Activated effector memory CD4-positive, alpha-beta T cell treated with anti-CD3 and anti-CD28 coated beads, Interleukin-2, amount 50 U/mL, for 16 hours (primary cell): ENCODE results near the gene LRRTM2.
"Not testable (repeated sequence)": the region's sequence is repeated elsewhere in the genome, so short reads cannot be mapped to it uniquely, and the experiment has no call there.

Source experiments
- DNase-seq: peaks from one replicate; pipeline ENCODE4 v3.0.0-alpha.2; 2020

Gene LRRTM2

DNA sequence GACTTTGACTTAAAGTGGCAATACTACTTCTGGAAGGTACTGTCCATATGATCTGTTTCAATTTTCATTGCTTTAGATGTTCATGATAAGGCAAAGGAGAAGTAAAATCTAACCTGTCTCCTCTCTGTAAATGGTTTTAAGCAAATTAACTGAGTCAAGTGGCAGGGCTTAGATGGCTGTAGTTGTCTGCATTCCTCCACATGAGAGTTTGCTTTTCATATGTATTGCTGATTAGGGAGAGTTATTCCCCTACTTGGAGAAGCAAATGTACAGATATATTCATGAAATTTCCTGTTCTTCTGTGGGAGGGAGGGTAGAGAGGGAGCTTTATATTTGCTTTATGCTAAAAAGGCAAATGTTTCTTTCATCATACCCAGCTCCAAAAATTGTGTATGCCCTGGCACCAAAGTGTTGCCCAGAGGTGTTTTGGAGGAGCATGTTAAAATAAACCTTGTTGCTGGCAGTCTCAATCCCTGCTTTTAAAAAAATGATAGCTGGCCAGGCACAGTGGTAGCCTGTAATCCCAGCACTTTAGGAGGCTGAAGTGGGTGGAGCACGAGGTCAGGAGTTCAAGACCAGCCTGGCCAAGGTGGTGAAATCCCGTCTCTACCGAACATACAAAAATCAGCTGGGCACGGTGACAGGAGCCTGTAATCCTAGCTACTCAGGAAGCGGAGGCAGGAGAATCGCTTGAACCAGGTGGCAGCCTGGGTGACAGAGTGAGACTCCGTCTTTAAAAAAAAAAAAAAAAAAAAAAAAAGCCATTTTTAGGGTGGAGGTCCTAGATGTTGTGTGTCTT is 3.5 kb upstream of the LRRTM2 start:
- no peak for DNase-seq

DNA sequence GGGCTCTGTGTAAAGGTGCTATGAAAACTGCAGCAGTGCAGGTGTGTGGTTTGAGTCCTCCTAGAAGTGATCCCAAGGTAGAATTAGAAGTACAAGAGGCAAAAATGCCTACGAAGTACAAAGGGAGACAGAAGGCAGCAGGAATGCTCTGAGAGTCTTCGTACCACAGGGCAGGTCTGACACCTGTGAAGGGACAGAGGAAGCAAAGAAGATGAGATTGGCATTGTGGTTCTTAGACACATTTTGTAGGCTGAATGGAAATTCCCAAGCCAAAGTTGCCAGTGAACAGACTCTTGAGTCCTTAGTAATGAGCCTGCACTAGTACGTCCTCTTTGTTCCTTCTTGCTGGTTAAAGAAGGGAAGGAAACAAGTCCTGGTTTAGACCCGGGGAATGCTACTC is 1.7 kb upstream of the LRRTM2 start:
- no peak for DNase-seq

DNA sequence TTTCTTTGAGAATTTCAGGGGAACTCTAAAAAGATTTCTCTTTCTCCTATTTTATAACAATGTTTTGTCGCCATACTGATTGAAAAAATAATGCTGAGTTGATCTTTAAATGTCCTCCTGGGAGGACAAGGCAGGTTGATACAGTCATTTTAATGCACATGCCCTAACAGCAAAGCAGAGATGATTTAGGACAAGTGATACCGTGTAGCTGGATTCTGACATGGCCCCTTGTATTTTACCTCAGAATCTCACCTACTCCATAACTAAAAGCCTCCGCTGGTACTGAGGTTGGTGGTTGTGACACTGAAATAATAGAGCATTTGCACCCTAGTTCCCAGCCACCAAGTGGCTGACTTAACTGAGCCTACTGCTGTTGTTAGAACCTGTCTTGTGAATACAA is 811 bp upstream of the LRRTM2 start:
- DNase-seq: no peak

DNA sequence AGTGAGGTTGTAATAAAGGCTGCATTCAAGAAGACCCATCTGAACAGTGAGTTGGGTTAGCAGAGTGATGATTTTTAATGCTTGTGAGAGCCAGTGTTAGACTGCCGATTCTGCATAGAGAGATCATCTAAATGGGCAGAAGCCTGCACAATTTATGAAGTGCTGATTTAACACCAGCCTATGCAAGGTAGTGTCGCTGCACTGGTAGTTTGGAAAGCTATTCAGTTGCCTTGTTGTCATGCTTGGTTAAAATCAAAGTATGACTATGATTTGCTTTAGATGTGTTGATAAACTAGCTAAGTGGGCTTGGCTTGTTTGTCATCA is 379 bp upstream of the LRRTM2 start:
- DNase-seq: no peak

DNA sequence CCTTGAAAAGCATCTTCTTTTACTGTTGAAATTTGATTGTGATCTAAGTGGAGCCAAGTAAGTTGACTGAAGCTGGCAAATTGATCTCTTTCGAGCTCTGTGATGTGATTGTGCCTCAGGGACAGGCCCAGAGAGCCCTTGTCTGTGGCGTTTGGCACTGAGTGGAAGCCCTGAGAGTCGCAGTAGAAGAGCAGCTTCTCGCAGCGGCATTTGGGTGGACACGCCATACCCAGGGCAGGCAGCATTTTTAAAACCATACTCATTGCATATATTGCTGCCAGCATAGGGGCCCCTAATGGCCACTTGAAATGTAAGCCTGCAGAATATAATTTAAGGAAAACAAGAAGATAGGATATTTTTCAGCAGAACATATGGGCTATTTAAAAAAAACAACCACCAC is 894 bp downstream of the LRRTM2 start:
- DNase-seq: no peak

DNA sequence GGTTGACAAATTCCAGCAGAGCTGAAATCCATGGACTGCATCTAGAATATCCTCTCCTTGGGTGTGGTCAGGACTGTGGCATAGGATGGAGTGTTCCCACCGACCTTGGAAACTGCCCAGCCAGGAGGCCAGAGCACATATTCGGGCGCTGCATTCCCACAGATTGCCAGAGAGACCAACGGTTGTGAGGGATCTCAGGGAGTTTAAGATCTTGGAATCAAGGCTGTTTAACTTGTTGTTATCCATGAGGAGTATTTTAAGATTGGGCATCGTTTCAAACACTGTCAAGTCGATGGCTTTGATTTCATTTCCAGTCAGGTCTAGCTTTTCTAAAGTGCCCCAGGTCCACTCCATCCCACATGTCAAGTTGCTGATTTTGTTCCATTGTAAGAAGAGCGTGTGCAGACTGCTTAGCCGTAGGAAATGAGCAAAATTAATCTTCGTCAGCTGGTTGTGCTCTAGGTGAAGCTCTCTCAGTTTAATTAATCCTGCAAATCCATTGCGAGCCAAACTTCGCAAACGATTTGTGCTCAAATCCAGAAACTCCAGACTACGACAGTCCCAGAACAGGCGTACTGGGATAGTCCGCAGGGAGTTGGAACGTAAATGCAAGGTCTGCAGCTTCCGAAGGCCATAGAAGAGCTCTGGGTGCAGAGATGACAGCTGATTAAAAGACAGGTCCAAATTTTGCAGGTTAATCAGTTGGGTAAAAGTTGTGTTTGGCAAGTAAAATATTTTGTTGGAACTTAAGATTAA is 1.5 kb downstream of the LRRTM2 start:
- DNase-seq: no peak

DNA sequence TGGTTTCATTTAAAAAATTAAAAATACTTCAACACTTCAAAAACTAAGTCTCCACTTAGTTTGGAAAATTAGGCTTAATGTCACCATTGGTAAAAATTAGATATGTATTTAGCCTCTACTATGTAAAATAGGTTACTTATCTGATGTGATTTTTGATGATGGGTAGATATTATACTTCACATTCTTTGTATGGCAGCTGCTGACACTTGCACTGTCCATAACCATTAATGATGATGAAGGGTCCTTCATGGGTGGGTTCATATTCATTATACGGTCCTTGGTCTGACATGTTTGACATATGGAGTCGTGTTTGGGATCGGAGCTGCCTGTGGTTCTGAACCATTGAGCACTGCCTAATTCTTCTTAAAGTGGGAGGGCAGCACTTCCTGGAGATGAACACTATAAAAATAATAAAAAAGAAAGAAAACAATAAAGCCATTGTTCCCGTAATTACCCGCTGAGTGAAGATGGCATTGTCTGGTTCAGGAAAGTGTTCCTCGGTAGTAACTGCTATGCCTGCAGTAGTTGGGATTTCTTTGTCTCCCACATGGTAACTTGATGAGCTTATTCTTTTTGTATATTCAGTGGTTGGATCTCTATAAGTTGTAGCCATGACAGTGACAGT is 2.2 kb downstream of the LRRTM2 start:
- no peak for DNase-seq

DNA sequence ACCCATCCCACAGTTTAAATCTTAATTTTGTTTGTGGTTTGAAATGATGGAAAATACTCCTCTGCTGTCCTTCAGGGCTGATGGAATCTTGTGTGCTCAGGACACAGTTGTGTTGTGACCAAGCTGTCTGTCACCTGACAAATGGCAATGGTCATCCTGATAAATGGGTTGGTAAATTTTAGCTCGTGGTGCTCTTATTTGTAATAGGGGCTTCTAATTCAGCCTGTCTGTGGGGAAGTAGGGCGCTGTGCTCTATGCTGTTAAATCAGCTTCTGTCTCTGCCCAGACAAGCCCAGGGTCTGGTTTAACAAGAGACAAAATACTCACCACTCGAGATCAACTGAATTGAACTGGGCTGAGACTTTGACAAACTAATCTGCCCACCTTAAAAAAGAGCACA is 4.5 kb downstream of the LRRTM2 start:
- DNase-seq: no peak

DNA sequence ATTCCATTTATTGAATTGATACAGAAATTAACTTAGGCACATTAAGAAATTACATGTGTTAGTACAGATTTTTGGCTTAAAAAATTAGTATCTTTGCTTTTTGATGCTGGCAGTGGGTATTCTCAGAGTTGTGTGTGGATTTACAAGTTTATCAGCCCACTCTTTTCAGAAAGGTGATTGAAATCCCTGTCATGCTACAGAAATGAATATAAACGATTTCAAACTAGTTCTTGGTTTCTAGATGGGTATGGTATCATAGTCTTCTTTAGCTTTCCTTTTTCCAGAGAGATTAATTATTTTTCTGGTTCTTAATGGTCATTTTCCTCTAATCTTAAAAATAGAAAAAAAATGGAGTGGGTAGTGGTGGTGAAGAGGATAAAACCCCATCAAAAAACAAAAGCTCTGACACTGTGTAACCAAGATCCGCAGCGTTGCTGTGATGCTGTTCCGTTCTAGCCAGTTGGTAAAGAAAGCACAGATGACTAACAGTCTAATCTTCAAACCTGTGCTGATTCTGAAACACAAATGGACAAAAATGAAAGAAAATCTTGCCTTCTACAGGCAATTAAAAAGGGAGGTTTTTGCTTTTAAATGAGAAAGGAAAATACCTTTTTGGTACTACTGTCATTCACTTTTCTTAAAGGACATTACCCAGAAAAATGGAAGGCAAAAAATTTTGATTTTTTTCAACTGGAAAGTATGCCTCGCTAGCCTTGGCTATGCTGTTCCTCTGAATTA is 5.2 kb downstream of the LRRTM2 start:
- no peak for DNase-seq

DNA sequence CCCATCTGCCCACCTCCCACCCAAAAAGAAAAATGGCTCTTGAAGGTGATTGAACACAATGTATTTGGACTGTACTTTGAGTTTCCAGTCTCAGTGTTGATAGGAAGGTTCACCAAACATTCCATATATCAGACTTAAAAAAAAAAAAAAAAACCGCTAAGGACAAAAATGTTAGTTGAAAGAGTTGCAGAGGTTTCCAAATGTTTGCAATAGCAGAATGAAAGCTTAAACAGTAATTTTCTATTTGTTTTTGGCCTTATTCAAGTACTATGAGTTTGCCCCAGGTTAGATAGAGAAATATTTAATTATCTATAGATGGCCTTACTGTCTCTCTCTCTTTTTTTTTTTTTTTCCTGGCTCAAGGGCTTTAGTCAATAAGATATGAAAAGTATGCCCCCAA is 6.1 kb downstream of the LRRTM2 start:
- DNase-seq: no peak

DNA sequence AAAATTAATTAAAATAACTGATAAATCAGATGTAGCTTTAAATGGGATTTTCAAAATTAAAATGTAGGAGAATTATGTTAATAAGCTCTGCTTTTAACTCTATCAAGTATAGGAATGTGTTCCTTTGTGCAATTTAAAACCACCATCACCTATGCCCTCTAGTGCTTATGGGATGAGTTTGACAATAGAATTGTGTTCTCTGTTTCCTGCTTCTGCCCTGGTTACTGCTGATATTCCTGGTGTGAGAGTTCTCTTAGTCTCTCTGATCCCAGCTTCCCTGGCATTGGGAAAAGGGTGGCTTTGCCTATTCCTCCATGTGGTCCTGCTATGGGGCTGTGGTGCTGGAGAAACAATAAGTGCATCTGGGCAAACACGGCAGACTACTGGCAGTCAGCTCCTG is 8.1 kb downstream of the LRRTM2 start:
- no peak for DNase-seq

DNA sequence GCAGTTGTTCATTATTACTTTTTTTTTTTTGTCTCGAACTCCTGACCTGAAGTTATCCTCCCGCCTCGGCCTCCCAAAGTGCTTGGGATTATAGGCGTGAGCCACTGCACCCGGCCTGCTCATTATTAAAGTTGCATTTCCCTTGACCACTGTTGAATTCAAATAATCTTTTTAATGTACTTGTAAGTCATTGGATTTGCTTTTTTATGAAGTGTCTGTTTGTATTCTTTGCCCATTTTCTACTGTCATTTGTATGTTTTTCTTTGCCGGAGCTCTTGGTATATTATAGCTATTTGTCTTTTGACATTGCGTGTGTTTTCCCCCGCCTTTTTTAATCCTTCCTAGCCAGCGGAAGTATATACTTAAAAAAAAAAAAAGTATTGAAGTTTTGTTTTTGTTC is 22.0 kb downstream of the LRRTM2 start:
- no peak for DNase-seq

DNA sequence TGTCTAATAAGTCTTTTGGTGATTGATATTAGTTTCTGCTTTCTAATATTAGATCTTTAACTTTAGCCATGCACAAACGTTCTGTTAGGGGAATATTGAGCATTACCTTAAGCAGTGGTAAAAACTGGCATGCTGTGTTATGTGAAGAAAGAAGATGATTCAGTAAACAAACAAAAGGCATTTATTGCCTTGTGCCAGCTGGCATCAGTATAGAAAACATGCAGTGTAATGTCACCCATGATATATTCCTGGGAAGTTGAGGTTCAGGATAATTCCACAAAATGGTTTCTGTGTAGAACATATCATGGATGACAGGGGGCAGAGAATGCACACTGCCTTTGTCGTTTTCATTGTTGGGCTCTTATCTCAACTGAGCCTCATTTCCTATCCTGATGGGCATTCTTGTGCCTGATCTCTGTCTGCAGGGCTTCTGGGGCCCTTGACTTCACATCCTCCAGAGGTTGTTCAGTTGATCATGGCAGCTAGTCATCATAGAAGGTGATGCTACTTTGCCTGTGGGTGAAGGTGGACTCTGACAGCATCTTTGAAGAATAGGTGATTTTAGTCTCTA is 24.2 kb downstream of the LRRTM2 start:
- no peak for DNase-seq

DNA sequence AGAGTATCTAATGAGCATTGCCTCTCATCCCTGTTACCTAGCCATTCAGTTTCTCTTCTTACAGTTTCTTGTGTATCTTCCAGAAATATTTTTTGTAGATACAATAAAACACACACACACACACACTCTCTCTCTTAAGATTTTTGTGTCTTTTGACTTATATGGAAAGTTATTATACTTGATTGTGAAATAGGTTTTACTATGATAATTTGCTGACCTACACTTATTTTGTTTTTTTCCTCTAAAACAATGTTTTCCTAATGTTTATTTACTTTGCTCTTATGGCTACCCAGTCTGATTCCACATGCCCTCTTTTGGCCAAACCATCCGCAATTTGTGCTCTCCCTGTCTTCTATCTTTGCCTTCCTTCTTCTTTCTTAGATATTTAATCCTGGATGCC is 25.3 kb downstream of the LRRTM2 start:
- no peak for DNase-seq

DNA sequence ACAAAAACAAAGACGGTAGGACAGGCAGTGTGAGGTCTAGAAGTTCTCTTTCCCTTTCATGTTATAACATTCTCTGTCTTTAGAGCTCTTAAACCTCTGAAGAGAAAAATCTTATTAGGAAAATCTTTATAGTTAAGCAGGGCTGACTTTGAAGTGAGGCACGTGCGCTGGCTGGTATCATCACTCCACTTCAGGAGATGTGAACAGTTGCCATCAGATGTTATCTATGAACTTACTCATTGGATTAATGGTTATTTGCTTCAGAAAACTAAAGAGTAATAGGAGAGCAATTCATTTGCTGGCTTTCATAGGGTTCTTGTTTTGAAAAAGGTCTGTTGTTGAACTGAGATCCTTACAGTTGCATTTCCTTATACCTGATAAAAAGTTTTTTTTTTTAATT is 25.7 kb downstream of the LRRTM2 start:
- DNase-seq: no peak

DNA sequence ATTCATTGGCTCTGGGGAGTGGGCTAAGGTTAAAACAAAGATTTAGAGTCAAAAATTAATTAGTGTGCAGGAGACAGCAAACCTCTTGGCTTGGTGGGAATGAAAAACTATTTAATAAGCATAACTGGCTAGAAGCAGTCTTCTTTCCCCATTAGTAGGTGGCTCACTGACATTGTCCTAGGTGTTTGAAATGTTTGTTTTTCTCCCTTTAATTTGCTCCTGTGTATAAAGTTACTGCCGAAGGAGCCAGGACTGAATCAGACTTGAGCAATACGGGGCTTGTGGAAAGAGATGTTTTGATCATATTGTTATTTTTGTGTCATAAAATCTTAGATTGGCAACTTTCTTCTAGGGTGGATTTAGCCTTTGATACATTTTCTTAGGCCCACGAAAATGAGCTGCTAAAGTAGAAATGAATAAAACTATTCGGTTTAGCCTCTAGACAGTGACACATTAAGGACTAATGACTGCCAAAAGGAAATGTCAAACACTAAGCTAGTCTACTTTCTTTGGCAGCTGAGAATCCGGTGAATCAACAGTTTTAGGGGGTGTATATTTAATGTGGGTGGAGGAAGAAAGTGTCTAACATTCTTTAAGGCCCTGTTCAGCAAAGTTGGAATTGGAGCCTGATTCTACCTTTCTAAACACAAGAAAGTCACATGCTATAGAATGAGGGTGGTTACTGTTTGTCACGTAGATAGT is 30.2 kb downstream of the LRRTM2 start:
- DNase-seq: no peak

DNA sequence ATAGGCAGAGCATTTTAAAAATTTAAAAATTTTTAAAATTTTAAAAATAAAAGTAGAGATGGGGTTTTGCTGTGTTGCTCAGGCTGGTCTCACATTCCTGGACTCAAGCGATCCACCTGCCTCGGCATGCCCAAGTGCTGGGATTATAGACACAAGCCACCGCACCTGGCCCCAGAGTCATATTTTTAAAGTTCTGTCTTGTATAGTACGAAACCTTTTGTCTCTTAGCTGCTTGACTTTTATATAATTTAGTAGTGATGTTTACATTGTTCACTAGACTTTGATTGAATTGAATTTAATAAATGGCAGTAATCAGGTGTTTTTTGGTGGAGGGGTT is 31.0 kb downstream of the LRRTM2 start:
- DNase-seq: no peak

DNA sequence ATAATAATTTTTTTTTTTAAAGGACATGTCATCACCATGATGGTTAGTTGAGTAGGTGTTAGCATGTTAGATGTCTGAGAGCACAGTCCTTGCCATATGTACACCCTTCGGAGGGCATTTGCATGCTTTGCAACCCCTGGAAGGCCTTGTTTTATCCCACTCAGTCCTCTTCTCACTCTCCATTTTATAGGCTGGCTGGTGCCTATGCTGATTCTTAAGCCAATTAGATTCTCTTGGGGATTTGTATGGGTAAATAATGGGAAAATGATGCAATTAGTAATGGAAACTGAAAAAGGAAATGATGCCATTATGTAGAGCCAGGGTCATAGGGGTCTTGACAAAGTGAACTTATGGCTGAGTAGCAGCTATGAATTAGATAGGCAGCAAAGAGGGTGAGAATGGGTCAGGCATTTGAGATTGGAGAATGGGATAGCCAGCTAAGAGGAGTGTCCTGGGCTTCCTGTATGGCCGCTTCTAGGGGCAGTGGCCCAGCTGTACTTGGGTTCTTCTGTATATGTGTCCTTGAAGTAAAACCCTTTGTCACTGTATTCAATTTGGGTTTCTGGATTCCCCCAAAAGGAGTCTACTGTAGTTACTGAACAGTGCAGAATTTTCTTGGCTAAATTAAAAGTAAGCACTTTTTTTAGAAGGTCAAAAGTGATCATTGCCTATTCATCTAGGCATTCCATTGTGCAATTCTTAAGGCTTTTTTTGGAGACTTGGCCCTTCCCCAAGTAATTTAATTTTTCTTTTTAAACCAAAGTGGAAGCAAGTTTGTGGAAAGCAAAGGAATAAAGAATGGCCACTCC is 31.6 kb downstream of the LRRTM2 start:
- no peak for DNase-seq

DNA sequence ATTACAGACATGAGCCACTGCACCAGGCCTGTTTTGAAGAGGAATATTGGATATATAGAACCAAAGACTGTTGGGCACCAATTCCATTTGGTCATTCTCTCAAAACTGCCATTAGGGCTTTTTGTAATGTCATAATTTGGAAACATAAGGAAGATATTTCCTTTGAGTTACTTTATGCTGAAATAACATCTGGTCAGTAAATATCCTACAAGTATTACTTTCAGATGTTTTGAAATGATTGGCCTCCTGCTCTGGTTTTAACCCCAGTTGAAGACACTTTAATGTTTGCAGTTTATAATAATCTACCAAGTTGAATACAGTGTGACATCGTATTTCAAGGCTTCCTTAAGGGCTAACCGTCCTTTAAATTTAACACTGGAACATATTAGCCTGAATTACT is 33.6 kb downstream of the LRRTM2 start:
- DNase-seq: no peak

DNA sequence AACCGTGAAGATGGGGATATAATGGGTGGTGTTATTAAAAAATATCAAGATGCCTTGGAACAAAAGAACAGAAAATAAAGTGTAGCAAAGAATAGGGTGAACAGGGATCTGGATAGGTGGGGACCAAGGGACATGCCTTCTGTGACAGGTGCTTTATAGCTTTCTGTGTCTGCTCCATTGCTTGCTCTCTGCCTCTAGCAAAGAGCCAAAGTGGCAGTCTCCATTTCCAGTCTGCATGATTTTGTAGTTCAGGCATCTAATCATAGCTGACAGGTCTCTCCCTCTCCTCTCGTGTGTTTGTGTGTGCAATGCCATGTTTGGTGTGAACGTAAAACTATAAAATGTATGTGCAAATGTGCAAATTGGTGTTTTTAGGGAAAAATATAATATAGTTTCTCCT is 35.0 kb downstream of the LRRTM2 start:
- no peak for DNase-seq

DNA sequence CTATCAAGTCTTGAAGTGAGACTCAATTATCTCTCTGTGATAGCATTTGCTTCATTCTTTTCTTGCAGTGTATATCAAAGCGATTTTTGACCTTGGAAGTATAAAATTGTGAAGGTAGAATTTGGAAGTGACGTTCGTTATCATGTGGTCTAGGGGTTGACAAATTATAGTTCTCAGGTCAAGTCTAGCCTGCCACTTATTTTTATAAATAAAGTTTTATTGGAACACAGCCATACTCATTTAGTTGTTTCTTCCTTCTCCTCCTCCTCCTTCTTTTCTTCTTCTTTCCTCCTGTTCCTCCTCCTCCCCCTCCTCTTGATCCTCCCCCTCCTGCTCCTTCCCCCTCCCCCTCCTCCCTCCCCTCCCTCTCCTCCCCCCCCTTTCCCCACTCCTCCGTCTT is 38.0 kb downstream of the LRRTM2 start:
- no peak for DNase-seq

DNA sequence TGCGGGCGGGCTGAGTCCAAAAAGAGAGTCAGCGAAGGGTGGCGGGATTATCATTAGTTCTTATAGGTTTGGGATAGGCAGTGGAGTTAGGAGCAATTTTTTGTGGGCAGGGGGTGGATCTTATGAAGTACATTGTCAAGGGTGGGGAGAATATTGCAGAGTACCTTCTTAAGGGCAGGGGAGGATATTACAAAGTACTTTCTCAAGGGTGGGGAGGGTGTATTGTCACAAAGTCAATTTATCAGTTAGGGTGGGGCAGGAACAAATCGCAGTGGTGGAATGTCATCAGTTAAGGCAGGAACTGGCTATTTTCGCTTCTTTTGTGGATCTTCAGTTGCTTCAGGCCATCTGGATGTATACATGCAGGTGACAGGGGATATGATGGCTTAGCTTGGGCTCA is 40.3 kb downstream of the LRRTM2 start:
- not testable (repeated sequence) for DNase-seq
